Sigmoid colon (tissue), 4 donors: ENCODE data around the gene ESR1.

Experiments used
- CTCF ChIP-seq, 4 experiments: fragments of 450-650 bp in 3 of 4; fragments of 200-600 bp in 1 of 4; IDR thresholded peaks; one replicate each; pipeline ENCODE4 v1.5.1; 2016 to 2019; ENCODE audit warnings: antibody characterized with exemption in 4 of 4, mild to moderate bottlenecking in 3 of 4, moderate library complexity in 2 of 4
- EP300 ChIP-seq, 4 donors: sonication (generic); formaldehyde crosslinking; IDR thresholded peaks; one replicate each; pipeline ENCODE4 v1.6.1; 2017; ENCODE audit warnings: antibody characterized with exemption in 4 of 4
- POLR2A ChIP-seq, 2 donors: fragments of 450-650 bp; IDR thresholded peaks; one replicate each; pipeline ENCODE4 v1.6.1; 2016; ENCODE audit warnings: antibody characterized with exemption in 2 of 2, mild to moderate bottlenecking in 2 of 2, moderate library complexity in 2 of 2
- POLR2AphosphoS5 ChIP-seq, 4 donors: sonication (generic); formaldehyde crosslinking; IDR thresholded peaks; one replicate each; pipeline ENCODE4 v1.6.1; 2017; ENCODE audit warnings: antibody characterized with exemption in 4 of 4

DNA sequence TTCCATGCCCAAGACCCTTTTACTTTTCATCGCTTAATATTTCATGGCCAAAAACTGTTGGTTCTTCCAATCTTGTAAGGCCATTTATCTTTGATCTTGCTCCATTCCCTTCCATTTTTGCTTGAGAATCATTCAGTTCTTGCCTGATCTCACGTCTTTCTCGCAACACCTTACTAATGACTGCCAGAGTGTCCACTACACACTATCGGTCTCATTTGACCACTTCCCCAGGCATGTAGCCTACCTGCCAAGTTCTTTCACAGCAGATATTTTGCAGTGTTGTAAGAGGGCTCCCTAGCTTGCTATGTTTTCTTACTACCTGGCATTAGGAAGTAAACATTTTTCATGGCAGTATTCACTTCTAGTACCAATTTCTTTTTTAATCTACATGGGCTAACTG lies 248.0 kb downstream of the ESR1 start:
- TF ChIP-seq POLR2A (IDR thresholded peaks at IDR 0.05) (no peak), CTCF (IDR thresholded peaks at IDR 0.05) (no peak), EP300 (IDR thresholded peaks at IDR 0.05) (no peak), POLR2AphosphoS5 (IDR thresholded peaks at IDR 0.05) (no peak)
